Progenitor cell of endocrine pancreas (in vitro differentiated cells): ENCODE measurements around the gene TMED10. TPM values are rescaled to one million over a fixed set of nuclear protein-coding genes. Genes with fewer than 3 reads are reported as not detected.
A peak's percentile ranks its signal among the peaks of the same experiment; 100 is the strongest.

Experiments
- DNase-seq: peaks from one replicate; pipeline ENCODE4 v3.0.0; 2021; ENCODE audit warnings: low spot score; ENCODE audit not compliant: unreplicated experiment
- H3K27ac Mint-ChIP-seq: 2 replicates; pipeline ENCODE4 v1.8.0; 2021; ENCODE audit warnings: mild to moderate bottlenecking, moderate library complexity, mixed read lengths
- H3K27me3 Mint-ChIP-seq: 2 replicates; pipeline ENCODE4 v1.8.0; 2021; ENCODE audit warnings: mixed read lengths
- H3K36me3 Mint-ChIP-seq: 2 replicates; pipeline ENCODE4 v1.8.0; 2022; ENCODE audit warnings: mixed read lengths; ENCODE audit not compliant: insufficient read depth
- H3K4me1 Mint-ChIP-seq: 2 replicates; pipeline ENCODE4 v1.8.0; 2021; ENCODE audit warnings: low read depth, mixed read lengths
- H3K4me3 Mint-ChIP-seq: 2 replicates; pipeline ENCODE4 v1.8.0; 2021; ENCODE audit warnings: low read depth, mild to moderate bottlenecking, moderate library complexity, mixed read lengths
- H3K9me3 Mint-ChIP-seq: 2 replicates; pipeline ENCODE4 v1.8.0; 2021; ENCODE audit warnings: low read depth, mixed read lengths
- CTCF ChIP-seq: fragments of 200-600 bp; sonication (generic); IDR thresholded peaks from one replicate; pipeline ENCODE4 v1.5.0; 2021; ENCODE audit warnings: antibody characterized with exemption, mild to moderate bottlenecking; ENCODE audit not compliant: unreplicated experiment
- total RNA-seq: library from RNA; stranded (reverse); gene quantifications from 2 replicates; pipeline ENCODE4 v1.2.1, GENCODE V29; 2021

Gene TMED10
- total RNA-seq, 1 donor from 2014 or later = 288 TPM

GRCh38 chr14:75163677-75164076 lies 12.7 kb downstream of the TMED10 start:
- Mint-ChIP-seq H3K4me1 (peaks cover 22% of the 10 kb centered on the region), H3K4me3 (no peak overlapping the region), H3K27ac (no peak overlapping the region), H3K27me3 (no peaks in the 10 kb centered on the region), H3K36me3 (no peaks in the 10 kb centered on the region), H3K9me3 (no peaks in the 10 kb centered on the region)
- no peak for TF ChIP-seq CTCF
- DNase-seq = no peak

- H3K9me3 Mint-ChIP-seq = no peaks in the 10 kb centered on the region
- no peak overlapping the region for H3K27ac Mint-ChIP-seq
- H3K36me3 Mint-ChIP-seq = no peaks in the 10 kb centered on the region
- TF ChIP-seq CTCF = no peak
- peaks cover 15% of the 10 kb centered on the region for H3K4me1 Mint-ChIP-seq
- H3K27me3 Mint-ChIP-seq = no peaks in the 10 kb centered on the region
- H3K4me3 Mint-ChIP-seq = no peak overlapping the region
- no peak for DNase-seq
Observed at GRCh38 chr14:75162631-75163030, 13.8 kb downstream of the TMED10 start.

GRCh38 chr14:75158843-75159614 lies 17.4 kb downstream of the TMED10 start:
- no peak for TF ChIP-seq CTCF
- H3K36me3 Mint-ChIP-seq = no peaks in the 10 kb centered on the region
- no peak overlapping the region for H3K27ac Mint-ChIP-seq
- no peaks in the 10 kb centered on the region for H3K27me3 Mint-ChIP-seq
- H3K4me3 Mint-ChIP-seq = no peak overlapping the region
- H3K4me1 Mint-ChIP-seq = peaks cover 8% of the 10 kb centered on the region
- DNase-seq = no peak
- no peaks in the 10 kb centered on the region for H3K9me3 Mint-ChIP-seq

GRCh38 chr14:75156901-75157300 lies 19.5 kb downstream of the TMED10 start:
- Mint-ChIP-seq H3K9me3 (no peaks in the 10 kb centered on the region), H3K27ac (peak overlapping the region; percentile 52), H3K36me3 (peaks cover 2% of the 10 kb centered on the region), H3K4me1 (peaks cover 12% of the 10 kb centered on the region), H3K4me3 (no peak overlapping the region), H3K27me3 (no peaks in the 10 kb centered on the region)
- TF ChIP-seq CTCF = no peak
- DNase-seq = no peak

GRCh38 chr14:75156111-75156510 lies 20.3 kb downstream of the TMED10 start:
- Mint-ChIP-seq H3K4me3 (no peak overlapping the region), H3K27me3 (no peaks in the 10 kb centered on the region), H3K27ac (no peak overlapping the region), H3K4me1 (peaks cover 12% of the 10 kb centered on the region), H3K36me3 (peaks cover 5% of the 10 kb centered on the region), H3K9me3 (no peaks in the 10 kb centered on the region)
- no peak for DNase-seq
- TF ChIP-seq CTCF = no peak
